ENCODE measurements around the gene LTBP2. TPM values are rescaled to one million over a fixed set of nuclear protein-coding genes. Genes with fewer than 3 reads are reported as not detected.

LTBP2 gene
- total RNA-seq, 4 donors from 2014 or later = 81.3 to 240 (median 189) TPM

DNA sequence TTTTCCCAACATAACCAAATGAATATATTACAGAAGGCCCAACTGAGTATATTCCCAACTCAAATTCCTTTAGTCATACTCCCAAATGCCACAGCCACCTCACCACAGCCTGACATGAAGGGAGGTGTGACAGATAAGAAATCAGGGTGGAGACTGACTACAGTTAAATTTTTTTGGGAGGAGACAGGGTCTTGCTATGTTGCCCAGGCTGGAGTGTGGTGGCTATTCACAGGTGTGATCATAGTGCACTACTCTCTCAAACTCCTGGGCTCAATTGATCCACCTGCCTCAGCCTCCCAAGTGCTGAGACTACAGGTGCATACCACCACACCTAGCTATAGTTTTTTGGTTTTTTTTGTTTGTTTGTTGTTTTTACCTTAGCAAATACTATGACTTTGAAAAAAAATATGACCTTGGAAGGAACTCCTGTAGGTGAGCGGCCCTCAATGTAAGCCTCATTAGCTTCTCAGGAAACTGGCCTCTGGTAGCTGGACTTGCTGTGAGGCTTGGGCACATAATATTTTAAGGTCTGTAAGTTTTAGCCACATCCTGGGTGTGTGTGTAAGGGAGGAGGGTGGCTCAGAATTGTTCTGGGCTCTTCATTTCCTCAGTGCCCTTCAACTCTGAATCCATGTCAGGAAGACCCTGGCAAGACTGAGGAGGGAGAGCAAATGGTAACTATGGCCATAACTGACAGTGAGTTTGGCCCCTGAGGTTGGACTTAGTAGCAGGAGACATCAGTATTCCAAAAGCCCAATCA, 39.1 kb upstream of the LTBP2 start:
- Histone ChIP-seq H3K4me1 (peaks cover 6 to 13% of the 10 kb centered on the region in 2 donors), H3K9me3 (no peaks in the 10 kb centered on the region), H3K27ac (no peak overlapping the region), H3K4me3 (replicated peaks in 1 of 3) (no peak overlapping the region), H3K36me3 (no peaks in the 10 kb centered on the region), H3K27me3 (no peaks in the 10 kb centered on the region)
- TF ChIP-seq POLR2A (IDR thresholded peaks at IDR 0.05) = no peak
- TF ChIP-seq, protein P1, sequence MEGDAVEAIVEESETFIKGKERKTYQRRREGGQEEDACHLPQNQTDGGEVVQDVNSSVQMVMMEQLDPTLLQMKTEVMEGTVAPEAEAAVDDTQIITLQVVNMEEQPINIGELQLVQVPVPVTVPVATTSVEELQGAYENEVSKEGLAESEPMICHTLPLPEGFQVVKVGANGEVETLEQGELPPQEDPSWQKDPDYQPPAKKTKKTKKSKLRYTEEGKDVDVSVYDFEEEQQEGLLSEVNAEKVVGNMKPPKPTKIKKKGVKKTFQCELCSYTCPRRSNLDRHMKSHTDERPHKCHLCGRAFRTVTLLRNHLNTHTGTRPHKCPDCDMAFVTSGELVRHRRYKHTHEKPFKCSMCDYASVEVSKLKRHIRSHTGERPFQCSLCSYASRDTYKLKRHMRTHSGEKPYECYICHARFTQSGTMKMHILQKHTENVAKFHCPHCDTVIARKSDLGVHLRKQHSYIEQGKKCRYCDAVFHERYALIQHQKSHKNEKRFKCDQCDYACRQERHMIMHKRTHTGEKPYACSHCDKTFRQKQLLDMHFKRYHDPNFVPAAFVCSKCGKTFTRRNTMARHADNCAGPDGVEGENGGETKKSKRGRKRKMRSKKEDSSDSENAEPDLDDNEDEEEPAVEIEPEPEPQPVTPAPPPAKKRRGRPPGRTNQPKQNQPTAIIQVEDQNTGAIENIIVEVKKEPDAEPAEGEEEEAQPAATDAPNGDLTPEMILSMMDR (IDR thresholded peaks at IDR 0.05) = no peak
- intact Hi-C loops (cut with DNase I) = no loop called here
- DNase-seq = no peak
- WGBS, 2 donors = 95 to 100% methylated on average over 1 of the region's 1 CpG

DNA sequence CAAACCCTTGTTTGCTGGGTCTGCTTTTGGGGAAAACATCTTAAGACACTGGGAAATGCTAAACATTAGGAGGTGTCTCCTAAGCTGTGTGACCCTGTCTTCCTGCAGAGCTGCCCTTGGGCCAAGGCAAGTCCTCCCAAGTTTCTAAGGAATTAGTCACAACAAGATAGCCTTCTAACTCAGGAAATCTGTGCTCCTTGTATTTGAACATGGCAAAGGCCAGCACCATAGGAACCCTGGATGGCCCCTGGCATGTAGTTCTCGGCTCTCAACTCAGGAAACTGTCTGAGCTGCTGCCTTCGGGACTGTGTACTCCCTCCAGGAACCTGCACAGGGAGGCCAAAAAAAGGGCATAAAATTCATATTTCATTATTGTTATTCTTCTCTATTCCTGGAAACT, 37.6 kb upstream of the LTBP2 start:
- Histone ChIP-seq H3K4me1 (peaks cover 6 to 13% of the 10 kb centered on the region in 2 donors), H3K9me3 (no peaks in the 10 kb centered on the region), H3K27me3 (no peaks in the 10 kb centered on the region), H3K36me3 (no peaks in the 10 kb centered on the region), H3K4me3 (replicated peaks in 1 of 3) (no peak overlapping the region), H3K27ac (no peak overlapping the region)
- TF ChIP-seq, protein P1 (IDR thresholded peaks at IDR 0.05) = no peak
- no peak for TF ChIP-seq POLR2A (IDR thresholded peaks at IDR 0.05)
- intact Hi-C loops (cut with DNase I) = no loop called here
- no peak for DNase-seq
- 72 to 74% methylated on average over 2 of the region's 2 CpGs for WGBS, 2 donors

DNA sequence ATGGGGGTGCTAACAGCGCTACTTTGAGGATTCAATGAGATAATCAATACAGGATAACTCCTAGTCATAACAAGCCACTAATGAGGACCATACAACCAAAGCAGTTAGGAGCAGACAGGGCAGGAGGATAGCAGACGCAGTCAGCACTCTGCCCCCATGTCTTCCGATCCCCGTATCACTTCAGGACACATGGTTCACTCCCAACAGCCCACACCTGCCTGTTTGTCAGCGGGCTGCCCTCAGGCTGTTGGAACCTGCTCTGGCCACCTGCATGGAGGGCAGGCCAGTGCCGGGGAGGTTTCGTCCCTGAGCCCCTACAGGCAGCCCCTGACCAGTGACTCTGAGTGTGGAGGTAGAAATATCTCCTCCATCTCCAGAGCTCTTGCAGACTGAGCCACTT, 37.1 kb upstream of the LTBP2 start:
- Histone ChIP-seq H3K27ac (no peak overlapping the region), H3K4me1 (peaks cover 6 to 13% of the 10 kb centered on the region in 2 donors)

DNA sequence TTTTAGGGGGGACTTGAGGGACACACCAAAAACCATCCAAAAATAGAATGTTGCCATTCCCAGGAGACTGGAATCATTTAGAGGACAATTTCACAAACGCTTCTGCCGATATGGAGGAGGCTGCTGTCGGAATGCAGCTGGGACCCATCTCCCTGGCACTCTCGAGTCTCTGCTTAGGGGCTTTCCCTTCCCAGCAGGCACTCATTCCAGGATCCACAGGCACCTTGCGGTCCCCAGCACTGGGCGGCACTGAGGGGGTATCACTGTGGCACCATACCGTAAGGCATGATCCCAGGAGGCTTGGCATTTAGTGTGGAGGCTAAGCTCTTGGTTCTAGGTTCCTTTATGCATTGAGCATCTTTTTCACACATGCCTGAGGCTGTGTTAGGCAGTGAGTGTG, 36.6 kb upstream of the LTBP2 start:
- intact Hi-C loops (cut with DNase I) = no loop called here
- Histone ChIP-seq H3K27me3 (no peaks in the 10 kb centered on the region), H3K27ac (peak overlapping the region in 1 of 3 donors; percentile 21), H3K4me3 (replicated peaks in 1 of 3) (no peak overlapping the region), H3K4me1 (peaks cover 6 to 13% of the 10 kb centered on the region in 2 donors), H3K9me3 (no peaks in the 10 kb centered on the region), H3K36me3 (no peaks in the 10 kb centered on the region)
- DNase-seq = no peak
- WGBS, 2 donors = 71 to 88% methylated on average over 4 to 7 of the region's 7 CpGs
- TF ChIP-seq, protein P1 (IDR thresholded peaks at IDR 0.05) = no peak
- TF ChIP-seq POLR2A (IDR thresholded peaks at IDR 0.05) = no peak

More for the DNA sequence above, 37.1 kb upstream of the LTBP2 start:
- TF ChIP-seq POLR2A (IDR thresholded peaks at IDR 0.05) = no peak
- TF ChIP-seq, protein P1 (IDR thresholded peaks at IDR 0.05) = no peak
- no peaks in the 10 kb centered on the region for H3K9me3 ChIP-seq
- H3K27me3 ChIP-seq = no peaks in the 10 kb centered on the region
- H3K4me3 ChIP-seq (replicated peaks in 1 of 3) = no peak overlapping the region
- intact Hi-C loops (cut with DNase I) = no loop called here
- no peaks in the 10 kb centered on the region for H3K36me3 ChIP-seq
- no peak for DNase-seq
- 77 to 82% methylated on average over 7 of the region's 7 CpGs for WGBS, 2 donors

- peak; percentile 59 for DNase-seq
Measured at GRCh38 chr14:74647678-74648461, 35.8 kb upstream of the LTBP2 start.

More at GRCh38 chr14:74647678-74648461, 35.8 kb upstream of the LTBP2 start:
- no peaks in the 10 kb centered on the region for H3K27me3 ChIP-seq
- peaks cover 6 to 13% of the 10 kb centered on the region in 2 donors for H3K4me1 ChIP-seq
- peak overlapping the region in 1 of 3 donors; percentile 21 for H3K27ac ChIP-seq
- no peak for TF ChIP-seq POLR2A (IDR thresholded peaks at IDR 0.05)
- TF ChIP-seq, protein P1 (IDR thresholded peaks at IDR 0.05) = no peak
- intact Hi-C loops (cut with DNase I) = no loop called here
- H3K4me3 ChIP-seq (replicated peaks in 1 of 3) = no peak overlapping the region
- no peaks in the 10 kb centered on the region for H3K9me3 ChIP-seq
- WGBS, 2 donors = 6 to 15% methylated on average over 6 to 7 of the region's 7 CpGs
- no peaks in the 10 kb centered on the region for H3K36me3 ChIP-seq

Data from thyroid gland (tissue), 4 donors.